ENCODE data around the gene HSD17B1.

HSD17B1 gene

GRCh38 chr17:42581744-42582270 is 29.1 kb downstream of the HSD17B1 start:
- Mint-ChIP-seq H3K4me1 (ENCODE audit: low read depth) (peaks cover 19% of the 10 kb centered on the region), H3K27ac (no peak overlapping the region), H3K4me3 (no peak overlapping the region), H3K27me3 (no peaks in the 10 kb centered on the region), H3K9me3 (no peaks in the 10 kb centered on the region), H3K36me3 (ENCODE audit: low read depth) (peaks cover 40% of the 10 kb centered on the region)

GRCh38 chr17:42584880-42585279 is 32.2 kb downstream of the HSD17B1 start:
- peaks cover 3% of the 10 kb centered on the region for H3K4me1 Mint-ChIP-seq (ENCODE audit: low read depth)
- H3K27me3 Mint-ChIP-seq: no peaks in the 10 kb centered on the region
- H3K4me3 Mint-ChIP-seq: no peak overlapping the region
- H3K9me3 Mint-ChIP-seq: no peaks in the 10 kb centered on the region
- H3K36me3 Mint-ChIP-seq (ENCODE audit: low read depth): peaks cover 46% of the 10 kb centered on the region
- H3K27ac Mint-ChIP-seq: no peak overlapping the region

GRCh38 chr17:42585353-42585752 is 32.6 kb downstream of the HSD17B1 start:
- Mint-ChIP-seq H3K27me3 (no peaks in the 10 kb centered on the region), H3K36me3 (ENCODE audit: low read depth) (peaks cover 46% of the 10 kb centered on the region), H3K4me1 (ENCODE audit: low read depth) (peaks cover 3% of the 10 kb centered on the region), H3K27ac (no peak overlapping the region), H3K4me3 (no peak overlapping the region), H3K9me3 (no peaks in the 10 kb centered on the region)

- H3K9me3 Mint-ChIP-seq: no peaks in the 10 kb centered on the region
- peaks cover 3% of the 10 kb centered on the region for H3K4me1 Mint-ChIP-seq (ENCODE audit: low read depth)
- peaks cover 47% of the 10 kb centered on the region for H3K36me3 Mint-ChIP-seq (ENCODE audit: low read depth)
- H3K27ac Mint-ChIP-seq: no peak overlapping the region
- H3K4me3 Mint-ChIP-seq: no peak overlapping the region
- no peaks in the 10 kb centered on the region for H3K27me3 Mint-ChIP-seq
Measured at GRCh38 chr17:42586514-42587230, 33.9 kb downstream of the HSD17B1 start.

- no peak overlapping the region for H3K4me3 Mint-ChIP-seq
- H3K27me3 Mint-ChIP-seq: no peaks in the 10 kb centered on the region
- no peaks in the 10 kb centered on the region for H3K9me3 Mint-ChIP-seq
- peaks cover 32% of the 10 kb centered on the region for H3K36me3 Mint-ChIP-seq (ENCODE audit: low read depth)
- peak overlapping the region; percentile 21 for H3K27ac Mint-ChIP-seq
- peaks cover 8% of the 10 kb centered on the region for H3K4me1 Mint-ChIP-seq (ENCODE audit: low read depth)
Measured at GRCh38 chr17:42590886-42591285, 38.2 kb downstream of the HSD17B1 start.

- Mint-ChIP-seq H3K27ac (no peak overlapping the region), H3K36me3 (ENCODE audit: low read depth) (peaks cover 35% of the 10 kb centered on the region)
Measured at GRCh38 chr17:42591411-42591810, 38.7 kb downstream of the HSD17B1 start.

GRCh38 chr17:42596386-42596785 is 43.7 kb downstream of the HSD17B1 start:
- Mint-ChIP-seq H3K27me3 (no peaks in the 10 kb centered on the region), H3K36me3 (ENCODE audit: low read depth) (peaks cover 17% of the 10 kb centered on the region), H3K4me3 (no peak overlapping the region), H3K4me1 (ENCODE audit: low read depth) (peaks cover 17% of the 10 kb centered on the region), H3K27ac (no peak overlapping the region), H3K9me3 (no peaks in the 10 kb centered on the region)

More at GRCh38 chr17:42591411-42591810, 38.7 kb downstream of the HSD17B1 start:
- H3K9me3 Mint-ChIP-seq: no peaks in the 10 kb centered on the region
- no peaks in the 10 kb centered on the region for H3K27me3 Mint-ChIP-seq
- peaks cover 8% of the 10 kb centered on the region for H3K4me1 Mint-ChIP-seq (ENCODE audit: low read depth)
- no peak overlapping the region for H3K4me3 Mint-ChIP-seq

GRCh38 chr17:42598905-42599304 is 46.2 kb downstream of the HSD17B1 start:
- Mint-ChIP-seq H3K9me3 (no peaks in the 10 kb centered on the region), H3K4me3 (no peak overlapping the region), H3K27me3 (no peaks in the 10 kb centered on the region), H3K36me3 (ENCODE audit: low read depth) (peaks cover 22% of the 10 kb centered on the region), H3K27ac (no peak overlapping the region), H3K4me1 (ENCODE audit: low read depth) (peaks cover 23% of the 10 kb centered on the region)

GRCh38 chr17:42603318-42603717 is 50.6 kb downstream of the HSD17B1 start:
- H3K27me3 Mint-ChIP-seq: no peaks in the 10 kb centered on the region
- no peaks in the 10 kb centered on the region for H3K9me3 Mint-ChIP-seq
- peaks cover 23% of the 10 kb centered on the region for H3K36me3 Mint-ChIP-seq (ENCODE audit: low read depth)
- H3K27ac Mint-ChIP-seq: no peak overlapping the region
- H3K4me3 Mint-ChIP-seq: no peak overlapping the region
- H3K4me1 Mint-ChIP-seq (ENCODE audit: low read depth): peaks cover 65% of the 10 kb centered on the region
